Measurements from ENCODE around the gene RUFY1.
A peak's percentile ranks its signal among the peaks of the same experiment; 100 is the strongest.
"Not testable (repeated sequence)": the region's sequence is repeated elsewhere in the genome, so short reads cannot be mapped to it uniquely, and the experiment has no call there.

Gene RUFY1

GRCh38 chr5:179621551-179622214 lies 71.3 kb downstream of the RUFY1 start:
- no peak for DNase-seq (ENCODE audit: low read depth in 2 of 2)

- peak; percentile 95 to 96 for DNase-seq (ENCODE audit: low read depth in 2 of 2)
Measured at GRCh38 chr5:179623003-179623905, 72.9 kb downstream of the RUFY1 start, which contains the start of gene HNRNPH1. HNRNPH1 (minus strand) TSS chr5:179623671; CDS start chr5:179623133, 538 bp downstream.

- DNase-seq (ENCODE audit: low read depth in 2 of 2), result peak; percentile 48 to 54
Measured at GRCh38 chr5:179623906-179624741, 73.8 kb downstream of the RUFY1 start.

- no peak for DNase-seq (ENCODE audit: low read depth in 2 of 2)
Measured at GRCh38 chr5:179624841-179625271, 74.5 kb downstream of the RUFY1 start.

- not testable (repeated sequence) for DNase-seq (ENCODE audit: low read depth in 2 of 2)
Measured at GRCh38 chr5:179633501-179634369, 83.4 kb downstream of the RUFY1 start.

DNA sequence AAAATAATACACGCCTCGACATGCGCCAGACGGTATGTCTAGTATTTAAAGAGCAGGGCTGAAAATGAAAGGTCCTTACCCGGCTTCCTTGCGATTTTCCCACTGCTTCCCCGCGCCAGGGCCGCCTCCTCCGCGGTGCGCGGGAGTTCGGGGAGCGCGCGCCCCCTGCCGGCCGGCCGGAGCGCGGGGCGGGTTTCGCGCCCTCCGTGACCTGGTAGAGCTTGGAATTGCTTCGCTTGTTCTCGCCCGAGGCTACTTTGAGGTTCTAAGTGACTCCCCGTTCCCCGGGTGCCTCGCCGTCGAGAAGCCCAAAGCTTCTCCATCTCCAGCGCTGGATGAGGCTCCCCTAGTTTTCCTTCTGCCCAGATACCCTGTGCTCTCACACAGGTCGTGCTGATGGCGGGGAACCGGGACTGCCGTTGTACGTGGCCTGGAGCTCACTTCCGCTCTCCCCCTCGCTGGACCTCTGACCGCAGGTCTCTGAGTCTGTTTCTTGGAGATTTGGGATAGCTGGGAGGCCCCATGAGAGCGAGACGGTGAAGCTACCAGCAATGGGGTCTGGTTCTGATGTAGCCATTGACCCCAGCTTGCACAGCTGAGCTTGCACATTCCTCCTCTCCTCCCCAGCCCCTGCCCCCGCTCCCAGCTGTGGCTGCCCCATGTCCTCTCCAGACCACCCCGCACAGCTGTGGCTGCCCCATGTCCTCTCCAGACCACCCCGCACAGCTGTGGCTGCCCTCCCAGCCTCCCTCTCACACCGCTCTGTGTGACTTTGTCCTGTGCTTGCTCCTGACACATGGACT lies 84.2 kb downstream of the RUFY1 start:
- DNase-seq (ENCODE audit: low read depth in 2 of 2), result not testable (repeated sequence)

- DNase-seq (ENCODE audit: low read depth in 2 of 2), result not testable (repeated sequence)
Measured at GRCh38 chr5:179639296-179639695, 88.9 kb downstream of the RUFY1 start.

- not testable (repeated sequence) for DNase-seq (ENCODE audit: low read depth in 2 of 2)
Measured at GRCh38 chr5:179641745-179642144, 91.4 kb downstream of the RUFY1 start.

DNA sequence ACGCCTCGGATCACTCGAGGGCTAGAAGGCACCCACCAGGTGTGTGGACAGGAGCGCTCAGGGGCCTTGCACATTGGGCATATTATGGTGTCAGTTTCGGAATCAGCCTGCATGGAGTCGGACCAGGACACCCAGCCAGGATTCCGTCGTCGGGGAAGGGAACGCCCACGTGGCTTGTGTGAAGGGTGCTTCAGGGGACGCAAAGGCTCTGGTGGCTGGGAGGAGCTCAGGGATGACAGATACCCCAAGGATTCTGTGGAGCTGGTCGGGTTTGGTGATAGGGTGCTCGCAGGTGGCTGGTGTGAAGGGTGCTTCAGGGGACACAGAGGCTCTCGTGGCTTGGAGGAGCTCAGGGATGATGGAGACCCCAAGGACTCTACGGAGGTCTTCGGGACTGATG lies 92.3 kb downstream of the RUFY1 start:
- DNase-seq (ENCODE audit: low read depth in 2 of 2), result not testable (repeated sequence)

DNA sequence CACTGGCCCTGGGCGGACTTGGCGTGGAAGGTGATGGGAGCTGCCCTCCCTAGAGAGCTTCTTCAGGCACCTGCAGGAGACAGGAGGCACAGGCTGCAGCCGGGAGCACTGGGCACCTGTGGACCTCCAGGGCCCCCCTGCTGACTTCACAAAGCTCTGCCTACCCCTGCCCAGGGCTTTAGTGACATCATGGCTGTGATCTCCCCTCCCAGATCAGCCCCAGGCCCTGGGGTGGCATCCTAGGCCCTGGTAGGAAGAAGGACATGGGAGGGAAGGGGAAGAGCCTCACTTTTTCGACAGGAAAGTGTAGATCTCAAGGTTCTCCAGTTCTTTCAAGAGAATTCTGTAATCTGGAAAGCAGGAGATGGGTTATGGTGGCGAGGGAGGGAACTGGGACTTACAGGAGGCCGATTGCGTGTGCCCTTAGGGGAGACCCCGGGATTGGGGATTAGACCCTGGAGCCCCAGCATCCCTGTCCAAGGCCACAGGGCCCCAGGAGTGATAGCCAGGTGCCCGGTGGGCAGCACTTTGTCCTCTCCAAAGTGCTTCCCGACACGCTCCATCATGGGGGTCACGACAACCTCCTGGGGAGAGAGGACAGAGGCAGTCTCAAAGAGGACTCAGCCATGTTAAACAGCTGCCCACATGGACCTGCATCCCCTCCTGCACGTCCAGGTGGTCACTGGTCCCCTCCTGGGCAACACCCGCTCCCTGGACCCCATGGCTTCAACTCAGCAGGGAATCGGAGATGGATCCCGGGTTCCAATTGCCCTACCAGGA lies 93.0 kb downstream of the RUFY1 start:
- not testable (repeated sequence) for DNase-seq (ENCODE audit: low read depth in 2 of 2)

- not testable (repeated sequence) for DNase-seq (ENCODE audit: low read depth in 2 of 2)
Measured at GRCh38 chr5:179644766-179645165, 94.4 kb downstream of the RUFY1 start.

- no peak for DNase-seq (ENCODE audit: low read depth in 2 of 2)
Measured at GRCh38 chr5:179648410-179648809, 98.1 kb downstream of the RUFY1 start.

- not testable (repeated sequence) for DNase-seq (ENCODE audit: low read depth in 2 of 2)
Measured at GRCh38 chr5:179649166-179649703, 98.9 kb downstream of the RUFY1 start.

GRCh38 chr5:179650245-179650644 lies 99.9 kb downstream of the RUFY1 start:
- DNase-seq (ENCODE audit: low read depth in 2 of 2), result not testable (repeated sequence)

DNA sequence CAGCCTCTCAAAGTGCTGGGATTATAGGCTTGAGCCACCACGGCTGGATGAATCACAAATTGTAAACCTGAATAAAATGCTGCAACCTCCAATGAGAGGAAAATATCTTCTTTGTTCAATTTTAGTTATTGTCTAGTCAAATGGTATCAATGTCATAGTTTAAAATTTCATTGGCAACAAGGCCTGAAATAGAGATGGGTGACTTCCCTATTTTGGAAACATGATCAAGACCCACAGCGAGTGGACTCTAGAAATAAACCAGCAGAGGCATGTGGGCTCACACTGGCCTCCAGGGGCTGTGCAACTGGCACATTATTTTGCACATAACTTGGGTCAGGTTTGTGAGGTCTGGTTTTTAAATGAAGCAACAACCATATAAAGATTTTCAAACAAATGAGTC lies 102.8 kb downstream of the RUFY1 start:
- not testable (repeated sequence) for DNase-seq (ENCODE audit: low read depth in 2 of 2)

DNA sequence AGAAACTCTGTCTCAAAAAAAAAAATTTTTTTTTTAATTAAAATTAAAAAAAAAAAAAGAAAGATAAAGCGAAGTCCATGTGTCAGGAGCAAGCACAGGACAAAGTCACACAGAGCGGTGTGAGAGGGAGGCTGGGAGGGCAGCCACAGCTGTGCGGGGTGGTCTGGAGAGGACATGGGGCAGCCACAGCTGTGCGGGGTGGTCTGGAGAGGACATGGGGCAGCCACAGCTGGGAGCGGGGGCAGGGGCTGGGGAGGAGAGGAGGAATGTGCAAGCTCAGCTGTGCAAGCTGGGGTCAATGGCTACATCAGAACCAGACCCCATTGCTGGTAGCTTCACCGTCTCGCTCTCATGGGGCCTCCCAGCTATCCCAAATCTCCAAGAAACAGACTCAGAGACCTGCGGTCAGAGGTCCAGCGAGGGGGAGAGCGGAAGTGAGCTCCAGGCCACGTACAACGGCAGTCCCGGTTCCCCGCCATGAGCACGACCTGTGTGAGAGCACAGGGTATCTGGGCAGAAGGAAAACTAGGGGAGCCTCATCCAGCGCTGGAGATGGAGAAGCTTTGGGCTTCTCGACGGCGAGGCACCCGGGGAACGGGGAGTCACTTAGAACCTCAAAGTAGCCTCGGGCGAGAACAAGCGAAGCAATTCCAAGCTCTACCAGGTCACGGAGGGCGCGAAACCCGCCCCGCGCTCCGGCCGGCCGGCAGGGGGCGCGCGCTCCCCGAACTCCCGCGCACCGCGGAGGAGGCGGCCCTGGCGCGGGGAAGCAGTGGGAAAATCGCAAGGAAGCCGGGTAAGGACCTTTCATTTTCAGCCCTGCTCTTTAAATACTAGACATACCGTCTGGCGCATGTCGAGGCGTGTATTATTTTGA lies 107.2 kb downstream of the RUFY1 start:
- not testable (repeated sequence) for DNase-seq (ENCODE audit: low read depth in 2 of 2)

DNA sequence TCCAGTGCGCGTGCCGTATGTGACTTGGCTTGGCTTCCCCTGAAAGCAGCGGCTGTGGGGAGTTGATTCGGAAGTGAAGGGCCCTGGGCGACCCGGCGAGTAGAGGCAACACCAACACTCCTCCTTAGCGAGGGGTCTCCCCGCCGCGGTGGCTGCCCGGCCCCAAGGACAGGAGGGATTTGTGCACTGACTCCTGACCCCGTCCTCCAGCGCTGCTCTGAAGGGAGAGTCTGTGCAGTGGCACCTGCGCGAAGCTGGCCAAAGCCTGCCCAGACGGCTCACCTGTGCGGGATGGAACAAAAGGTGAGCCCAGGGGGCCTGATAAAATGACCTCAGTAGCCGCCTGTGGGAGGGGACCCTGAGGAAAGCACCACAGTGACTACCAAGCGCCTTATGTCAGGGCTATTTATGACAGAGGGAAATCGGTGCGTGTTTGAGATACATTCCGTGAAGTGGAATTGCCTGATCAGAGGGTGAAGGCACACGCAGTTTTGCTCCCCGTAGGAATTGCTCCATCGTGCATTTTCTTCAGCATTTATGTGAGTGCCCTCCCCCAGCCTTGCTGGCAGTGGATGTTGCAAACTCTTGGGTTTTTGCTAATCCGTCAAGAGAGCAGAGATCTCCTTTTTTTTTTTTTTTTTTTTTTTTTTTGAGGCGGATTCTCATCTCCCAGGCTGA lies 108.0 kb downstream of the RUFY1 start:
- not testable (repeated sequence) for DNase-seq (ENCODE audit: low read depth in 2 of 2)

Data from stimulated activated CD8-positive, alpha-beta memory T cell treated with anti-CD3 and anti-CD28 coated beads, Interleukin-15, amount 100 ng/mL, for 48 hours (primary cell).